Jurkat, Clone E6-1 (cell line): ENCODE measurements around the gene LDLRAD4.
A peak's percentile ranks its signal among the peaks of the same experiment; 100 is the strongest.

ENCODE experiments used
- DNase-seq: peaks from one replicate; pipeline ENCODE4 v3.0.0-alpha.2; 2011; ENCODE audit warnings: low read depth, low spot score
- H3K4me3 ChIP-seq: 2 replicates; pipeline ENCODE4 v1.5.1; 2011; ENCODE audit warnings: mild to moderate bottlenecking, low read length, control low read depth, moderate library complexity

Gene LDLRAD4

GRCh38 chr18:13372531-13372951 lies 154.0 kb downstream of the LDLRAD4 start:
- no peak overlapping the region for H3K4me3 ChIP-seq
- DNase-seq = no peak

DNA sequence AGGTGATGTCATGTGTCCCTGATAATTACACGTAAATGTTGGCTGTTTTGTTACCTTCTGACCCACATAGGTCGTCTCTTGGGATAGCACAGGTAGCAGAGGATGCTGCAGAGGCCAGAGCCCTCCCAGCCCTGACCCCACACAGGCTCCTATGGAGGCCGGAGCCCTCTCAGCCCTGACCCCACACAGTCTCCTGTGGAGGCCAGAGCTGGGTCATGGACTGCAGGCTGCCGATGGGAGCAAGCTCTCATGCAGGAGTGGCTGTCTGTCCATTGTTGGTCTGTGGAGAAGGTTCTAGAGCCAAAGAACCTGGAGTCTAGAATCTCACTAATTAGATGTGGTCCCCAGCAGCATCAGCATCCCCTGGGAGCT lies 155.5 kb downstream of the LDLRAD4 start:
- DNase-seq = no peak
- no peak overlapping the region for H3K4me3 ChIP-seq

- DNase-seq = no peak
- H3K4me3 ChIP-seq = peak overlapping the region; percentile 52; the same call in 1 of the 2 replicates
Measured at GRCh38 chr18:13374468-13375301, 156.1 kb downstream of the LDLRAD4 start.

DNA sequence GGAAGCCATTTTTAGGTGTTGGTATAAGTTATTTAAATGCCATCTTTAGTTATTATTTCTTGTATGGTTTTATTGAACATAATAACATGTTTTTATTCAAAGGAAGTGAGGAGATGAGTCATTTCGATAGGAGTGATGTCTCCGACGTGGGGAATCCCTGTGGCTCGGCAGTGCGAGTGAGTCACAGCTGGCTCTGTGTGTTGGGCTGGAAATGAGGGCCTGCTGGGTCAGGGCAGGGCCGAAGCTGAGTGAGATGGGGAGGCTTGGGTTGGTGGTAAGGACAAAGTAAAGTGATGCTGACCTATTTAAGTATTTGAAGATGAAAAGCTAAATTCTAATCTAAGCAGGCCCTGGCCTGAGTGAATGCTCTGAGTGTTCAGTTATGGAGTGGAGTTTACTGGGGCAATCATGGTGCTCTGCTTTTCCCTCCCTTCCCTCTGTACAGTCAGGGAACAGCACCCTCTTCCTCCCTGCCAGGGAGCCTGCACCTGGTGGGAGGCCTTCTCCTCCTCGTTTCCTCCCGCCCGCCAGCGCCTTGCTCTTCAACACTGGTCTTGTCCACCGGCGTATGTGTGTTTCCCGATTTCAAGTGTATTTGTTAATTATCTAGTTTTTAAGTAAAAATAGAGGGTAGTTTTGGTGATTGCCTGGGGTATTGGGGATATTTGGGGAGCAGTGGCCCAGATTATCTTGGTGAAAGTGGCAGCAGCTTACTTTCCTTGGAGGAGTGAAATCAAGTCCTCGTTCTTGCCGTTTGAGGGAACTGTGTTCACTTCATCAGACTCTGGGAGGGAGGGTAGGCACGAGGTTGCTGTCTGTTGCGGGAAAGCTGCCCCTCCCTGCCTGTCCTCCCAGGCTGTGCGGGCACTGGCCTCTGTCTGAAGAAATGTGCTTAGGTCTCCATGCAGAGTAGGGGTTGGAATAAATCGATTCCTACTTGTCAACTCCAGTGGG lies 157.0 kb downstream of the LDLRAD4 start:
- H3K4me3 ChIP-seq = peak overlapping the region; percentile 52
- peak; percentile 68 for DNase-seq

DNA sequence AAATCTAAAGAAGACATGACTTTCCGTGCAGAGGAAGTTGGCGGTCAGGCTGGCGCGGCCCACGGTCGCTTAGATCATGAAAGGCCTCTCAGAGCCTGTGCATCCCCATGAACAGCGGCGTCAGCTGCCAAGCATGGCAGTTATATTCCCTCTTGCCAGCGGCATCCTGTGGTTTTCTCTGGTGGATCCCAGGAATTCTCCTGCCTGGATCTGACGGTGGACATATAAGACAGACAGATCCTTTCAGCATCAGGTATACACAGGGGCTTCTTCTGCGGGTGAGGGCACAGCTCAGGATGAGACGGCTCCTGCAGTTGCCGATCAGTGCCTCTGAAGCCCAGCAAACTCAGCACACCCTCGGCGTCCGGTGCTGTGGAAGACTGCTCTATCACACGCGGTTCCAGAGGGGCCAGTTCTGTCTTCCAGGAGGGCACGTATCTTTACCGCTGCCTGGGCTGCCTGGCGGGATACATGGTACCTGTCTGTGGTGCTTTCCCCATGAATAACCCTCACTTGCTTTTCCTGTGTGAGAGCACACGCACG lies 157.8 kb downstream of the LDLRAD4 start:
- DNase-seq = peak; percentile 77
- H3K4me3 ChIP-seq = peak overlapping the region; percentile 52

- peak; percentile 87 for DNase-seq
- H3K4me3 ChIP-seq = peak overlapping the region; percentile 52
Measured at GRCh38 chr18:13376841-13377351, 158.3 kb downstream of the LDLRAD4 start.

- DNase-seq = no peak
- H3K4me3 ChIP-seq = peak overlapping the region; percentile 52
Measured at GRCh38 chr18:13377496-13377895, 158.9 kb downstream of the LDLRAD4 start.

DNA sequence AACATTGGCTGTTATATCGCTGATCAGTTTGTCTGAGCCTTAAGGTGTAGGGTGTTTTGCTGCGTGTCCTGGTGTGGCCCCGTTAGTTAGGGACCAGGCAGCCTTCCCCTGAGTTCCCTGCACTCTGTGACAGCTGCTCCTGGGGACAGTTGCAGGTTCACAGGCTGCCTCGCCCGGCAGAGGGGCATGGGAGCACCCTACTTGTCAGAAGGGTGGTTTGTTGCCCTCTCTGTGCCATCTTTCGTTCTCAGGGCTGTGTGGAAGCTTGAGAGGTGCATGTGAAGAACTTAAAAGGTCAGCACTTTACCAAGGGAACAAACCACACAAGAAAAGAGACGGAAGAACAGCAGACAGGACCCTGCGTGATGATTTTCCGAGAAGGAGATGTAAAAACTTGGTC lies 159.6 kb downstream of the LDLRAD4 start:
- no peak for DNase-seq

DNA sequence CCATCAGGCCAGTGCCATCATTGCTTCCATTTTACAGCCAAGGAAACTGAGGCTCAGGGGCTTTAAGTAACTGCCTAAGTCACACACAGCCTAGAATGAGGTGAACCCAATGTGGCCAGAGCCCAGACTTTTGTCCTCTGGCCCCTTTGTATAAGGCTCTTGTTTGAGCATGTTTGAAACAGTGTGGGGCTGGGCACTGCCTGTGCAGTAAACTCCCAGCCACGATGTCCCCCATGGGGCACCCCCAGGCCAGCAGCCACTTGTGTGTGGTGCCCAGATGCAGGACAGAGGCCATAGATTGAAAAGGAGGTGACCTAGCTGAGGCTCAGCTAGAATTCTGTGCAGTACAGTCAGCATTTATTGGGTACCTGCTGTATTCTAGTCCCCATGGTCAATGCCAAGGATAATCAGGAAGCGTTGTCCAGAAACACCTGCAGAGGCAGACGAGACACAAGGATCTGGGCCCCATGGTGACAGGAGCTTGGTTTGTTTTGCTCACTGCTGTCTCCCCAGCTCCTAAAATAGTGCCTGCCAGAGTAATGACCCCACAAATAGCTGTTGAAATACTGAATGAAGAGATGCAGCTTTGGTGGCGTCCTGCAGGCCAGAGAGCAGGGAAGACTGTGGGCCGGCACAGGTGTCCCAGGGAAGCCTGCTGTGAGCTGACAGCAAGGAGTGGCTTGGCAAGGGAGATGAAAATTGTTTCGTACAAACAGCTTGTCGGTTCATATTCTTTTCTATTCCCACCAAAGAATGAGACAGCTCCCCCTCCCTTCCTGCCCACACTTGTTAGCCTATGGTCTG lies 160.7 kb downstream of the LDLRAD4 start:
- H3K4me3 ChIP-seq = no peak overlapping the region
- DNase-seq = no peak

More for the DNA sequence above, 159.6 kb downstream of the LDLRAD4 start:
- H3K4me3 ChIP-seq = no peak overlapping the region

GRCh38 chr18:13379930-13380690 lies 161.6 kb downstream of the LDLRAD4 start:
- no peak for DNase-seq
- H3K4me3 ChIP-seq = no peak overlapping the region

GRCh38 chr18:13380691-13381070 lies 162.1 kb downstream of the LDLRAD4 start:
- DNase-seq = no peak
- H3K4me3 ChIP-seq = no peak overlapping the region

- no peak overlapping the region for H3K4me3 ChIP-seq
- DNase-seq = no peak
Measured at GRCh38 chr18:13381331-13381730, 162.8 kb downstream of the LDLRAD4 start.

GRCh38 chr18:13381944-13382365 lies 163.4 kb downstream of the LDLRAD4 start:
- DNase-seq = no peak
- H3K4me3 ChIP-seq = no peak overlapping the region

GRCh38 chr18:13382366-13382953 lies 163.9 kb downstream of the LDLRAD4 start:
- no peak overlapping the region for H3K4me3 ChIP-seq
- no peak for DNase-seq

GRCh38 chr18:13382954-13383827 lies 164.6 kb downstream of the LDLRAD4 start:
- no peak overlapping the region for H3K4me3 ChIP-seq

DNA sequence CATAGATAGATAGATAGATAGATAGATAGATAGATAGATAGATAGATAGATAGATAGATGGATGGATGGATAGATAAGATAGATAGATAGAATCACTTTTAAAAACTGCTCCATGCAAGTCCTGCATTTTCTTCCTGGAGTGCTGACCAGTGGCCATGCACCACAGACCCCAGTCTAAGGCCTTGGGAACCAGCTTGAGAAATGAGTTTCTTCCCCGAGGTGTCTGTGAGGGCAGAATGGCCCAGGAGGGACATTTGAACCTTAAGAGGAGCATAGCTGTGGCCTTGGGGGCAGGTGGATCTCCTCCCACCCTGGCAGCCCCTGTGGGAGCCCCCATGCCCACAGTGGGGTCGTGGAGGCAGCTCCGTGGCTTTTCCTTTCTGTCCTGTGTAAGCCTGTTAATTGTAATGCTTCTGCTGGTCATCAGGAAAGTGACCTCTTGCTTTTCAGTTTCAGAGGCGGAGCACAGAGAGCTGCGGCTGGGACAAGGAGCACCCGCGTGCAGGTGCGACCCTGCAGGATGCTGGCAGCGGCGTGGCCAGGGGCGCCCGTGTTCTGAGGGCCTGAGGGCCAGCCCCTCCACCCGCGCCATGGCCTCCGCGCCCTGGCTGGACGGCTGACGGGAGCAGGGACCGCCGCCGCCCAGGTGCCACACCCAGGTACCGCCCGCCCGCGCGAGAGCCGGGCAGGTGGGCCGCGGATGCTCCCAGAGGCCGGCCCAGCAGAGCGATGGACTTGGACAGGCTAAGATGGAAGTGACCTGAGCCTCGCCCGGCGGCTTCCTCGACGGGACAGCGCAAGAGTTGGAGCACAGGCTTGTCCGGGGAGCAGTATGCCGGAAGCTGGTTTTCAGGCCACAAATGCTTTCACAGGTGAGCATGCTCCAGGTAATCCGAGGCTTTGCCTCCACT lies 168.6 kb downstream of the LDLRAD4 start:
- DNase-seq = no peak
- H3K4me3 ChIP-seq = no peak overlapping the region

More at GRCh38 chr18:13382954-13383827, 164.6 kb downstream of the LDLRAD4 start:
- DNase-seq = no peak
